ENCODE results near the gene PPP1R12A.

Gene PPP1R12A

GRCh38 chr12:79934281-79935020 is 446 bp downstream of the PPP1R12A start:
- DNase-seq: peak; percentile 50 to 54

DNA sequence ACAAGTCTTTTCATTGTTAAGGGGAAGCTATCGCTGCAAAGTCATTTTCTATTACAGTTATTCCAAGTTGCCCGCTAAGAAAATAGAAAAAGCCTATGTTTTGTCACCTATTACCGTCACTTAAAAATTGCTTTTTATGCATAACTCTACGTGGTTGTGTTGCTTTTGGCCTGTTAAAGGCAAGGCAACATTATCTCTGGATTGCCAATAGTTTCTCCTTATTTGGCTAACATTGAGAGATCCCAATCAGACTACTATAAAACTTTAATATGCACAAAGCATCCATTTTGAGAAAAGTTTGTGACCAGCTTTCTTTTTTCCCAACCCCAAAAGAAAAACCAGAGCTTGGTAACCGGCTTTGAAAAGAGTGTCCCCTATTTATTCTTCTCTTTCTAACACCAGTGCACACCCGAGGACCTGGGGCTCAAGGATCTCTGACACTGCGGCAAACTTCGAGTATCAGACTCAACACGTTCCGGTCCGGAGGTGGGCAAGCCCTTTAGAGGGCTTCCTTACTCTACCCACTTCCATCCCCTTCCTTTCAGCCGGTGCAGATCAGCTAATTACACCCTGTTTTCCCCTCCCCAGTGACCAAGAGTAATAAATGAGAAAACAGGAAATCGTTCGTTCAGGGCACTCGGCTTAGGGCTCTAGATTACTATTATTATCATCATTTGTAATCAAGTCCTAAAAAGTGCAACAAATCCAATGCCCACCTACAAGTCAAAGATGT is 1.2 kb downstream of the PPP1R12A start:
- peak in 1 of 2 donors; percentile 4 for DNase-seq

GRCh38 chr12:79933043-79933442 is 1.9 kb downstream of the PPP1R12A start:
- DNase-seq: no peak

- DNase-seq: no peak
These were observed 2.5 kb downstream of the PPP1R12A start for GRCh38 chr12:79932357-79932756.

- DNase-seq: no peak
These were observed 5.8 kb downstream of the PPP1R12A start for GRCh38 chr12:79929065-79929464.

- peak; percentile 29 to 43 for DNase-seq
These were observed 7.0 kb downstream of the PPP1R12A start for GRCh38 chr12:79927772-79928474.

- DNase-seq: no peak
These were observed 7.9 kb downstream of the PPP1R12A start for GRCh38 chr12:79926951-79927350.

DNA sequence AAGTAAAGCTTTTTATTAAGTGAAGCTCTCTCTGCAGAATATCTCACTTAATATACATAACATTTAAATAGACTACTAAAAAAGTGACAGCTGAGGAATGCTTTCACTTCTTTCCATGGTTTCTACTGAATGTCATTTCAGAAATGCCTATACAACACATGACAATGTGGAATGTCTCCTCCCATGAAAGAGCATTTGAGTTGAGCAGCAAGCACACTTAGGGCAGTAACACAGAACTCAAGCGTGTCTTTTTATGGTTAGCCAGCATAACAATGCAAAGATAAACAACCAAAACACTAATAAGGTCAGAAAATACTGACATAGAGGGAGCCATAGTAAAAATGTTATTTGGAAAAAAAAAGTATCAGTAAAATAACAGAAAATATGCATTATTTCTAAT is 9.4 kb downstream of the PPP1R12A start:
- no peak for DNase-seq

DNA sequence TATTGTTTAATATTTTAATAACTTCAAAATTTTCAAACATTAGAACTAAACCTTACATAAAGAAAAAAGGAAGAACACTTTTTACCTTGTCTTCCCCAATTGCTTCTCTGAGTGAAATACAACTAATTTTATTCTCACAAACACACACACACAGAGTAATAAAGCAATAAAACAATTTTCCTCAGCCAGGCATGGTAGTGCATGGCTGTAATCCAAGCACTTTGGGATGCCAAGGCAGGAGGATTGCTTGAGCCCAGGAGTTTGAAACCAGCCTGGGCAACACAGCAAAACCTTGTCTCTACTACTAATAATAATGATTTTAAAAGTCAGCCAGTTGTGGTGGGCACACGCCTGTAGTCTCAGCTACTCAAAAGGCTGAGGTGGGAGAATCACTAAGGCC is 13.1 kb downstream of the PPP1R12A start:
- no peak for DNase-seq

GRCh38 chr12:79920421-79921238 is 14.3 kb downstream of the PPP1R12A start:
- DNase-seq: no peak

- DNase-seq: no peak
These were observed 15.1 kb downstream of the PPP1R12A start for GRCh38 chr12:79919762-79920161.

- DNase-seq: no peak
These were observed 18.1 kb downstream of the PPP1R12A start for GRCh38 chr12:79916826-79917225.

GRCh38 chr12:79911889-79912656 is 22.8 kb downstream of the PPP1R12A start:
- no peak for DNase-seq

DNA sequence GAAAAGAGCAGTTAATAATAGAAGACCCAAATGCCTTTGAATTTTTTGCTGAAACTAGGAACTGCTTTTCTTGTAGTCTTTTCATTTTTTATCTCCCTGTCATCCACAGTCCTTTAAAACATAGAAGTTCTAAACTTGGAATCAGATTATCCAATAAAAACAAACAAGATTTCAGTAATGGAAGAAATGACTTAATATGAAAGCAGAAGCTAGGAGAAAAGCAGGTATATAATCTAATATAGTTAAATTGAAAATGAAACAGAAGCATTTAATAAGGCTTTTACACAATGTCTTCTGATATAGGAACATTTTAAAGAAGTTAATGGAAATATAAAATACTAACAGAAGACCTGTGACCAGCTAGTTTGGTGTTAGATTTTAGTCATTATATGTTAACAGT is 26.5 kb downstream of the PPP1R12A start:
- no peak for DNase-seq

GRCh38 chr12:79901506-79901905 is 33.4 kb downstream of the PPP1R12A start:
- no peak for DNase-seq

- DNase-seq: no peak
These were observed 33.9 kb downstream of the PPP1R12A start for GRCh38 chr12:79900951-79901350.

GRCh38 chr12:79900199-79900598 is 34.7 kb downstream of the PPP1R12A start:
- no peak for DNase-seq

GRCh38 chr12:79897617-79898016 is 37.3 kb downstream of the PPP1R12A start:
- no peak for DNase-seq

DNA sequence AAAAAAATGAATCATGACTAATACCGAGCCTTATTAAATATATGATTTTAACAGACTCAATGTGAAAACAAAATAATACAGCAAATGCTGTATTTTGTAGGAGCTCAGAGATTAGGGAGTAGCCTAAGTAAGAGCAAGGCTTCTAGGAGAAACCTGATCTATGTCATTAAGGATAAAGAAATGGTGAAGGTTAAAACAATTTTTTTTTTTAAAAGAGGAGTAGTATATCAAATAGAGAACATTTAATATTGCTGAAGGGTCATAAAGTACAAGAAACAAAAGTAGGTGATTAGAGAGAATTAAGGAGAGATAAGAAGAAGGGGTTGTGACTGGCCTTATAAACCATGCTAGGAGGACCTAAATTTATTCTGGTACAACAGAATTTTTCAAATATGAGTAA is 39.1 kb downstream of the PPP1R12A start:
- no peak for DNase-seq

- no peak for DNase-seq
These were observed 39.8 kb downstream of the PPP1R12A start for GRCh38 chr12:79895071-79895470.

- no peak for DNase-seq
These were observed 43.3 kb downstream of the PPP1R12A start for GRCh38 chr12:79891506-79892162.

GRCh38 chr12:79887890-79888289 is 47.0 kb downstream of the PPP1R12A start:
- no peak for DNase-seq
